Stimulated activated CD4-positive, alpha-beta T cell treated with anti-CD3 and anti-CD28 coated beads, Interleukin-15, amount 100 ng/mL, for 48 hours (primary cell): Measurements from ENCODE around the gene NVL.
"Not testable (repeated sequence)": the region's sequence is repeated elsewhere in the genome, so short reads cannot be mapped to it uniquely, and the experiment has no call there.

Experiments
- DNase-seq, 2 donors: peaks; one replicate each; pipeline ENCODE4 v3.0.0-alpha.2; 2020; ENCODE audit warnings: low read depth in 2 of 2

Gene NVL

GRCh38 chr1:224329842-224330753 is at the start of gene NVL:
Gene NVL, minus strand, starts transcription at chr1:224330172. Its CDS starts 45 bp downstream, at chr1:224330127.
- peak; percentile 69 to 73 for DNase-seq

DNA sequence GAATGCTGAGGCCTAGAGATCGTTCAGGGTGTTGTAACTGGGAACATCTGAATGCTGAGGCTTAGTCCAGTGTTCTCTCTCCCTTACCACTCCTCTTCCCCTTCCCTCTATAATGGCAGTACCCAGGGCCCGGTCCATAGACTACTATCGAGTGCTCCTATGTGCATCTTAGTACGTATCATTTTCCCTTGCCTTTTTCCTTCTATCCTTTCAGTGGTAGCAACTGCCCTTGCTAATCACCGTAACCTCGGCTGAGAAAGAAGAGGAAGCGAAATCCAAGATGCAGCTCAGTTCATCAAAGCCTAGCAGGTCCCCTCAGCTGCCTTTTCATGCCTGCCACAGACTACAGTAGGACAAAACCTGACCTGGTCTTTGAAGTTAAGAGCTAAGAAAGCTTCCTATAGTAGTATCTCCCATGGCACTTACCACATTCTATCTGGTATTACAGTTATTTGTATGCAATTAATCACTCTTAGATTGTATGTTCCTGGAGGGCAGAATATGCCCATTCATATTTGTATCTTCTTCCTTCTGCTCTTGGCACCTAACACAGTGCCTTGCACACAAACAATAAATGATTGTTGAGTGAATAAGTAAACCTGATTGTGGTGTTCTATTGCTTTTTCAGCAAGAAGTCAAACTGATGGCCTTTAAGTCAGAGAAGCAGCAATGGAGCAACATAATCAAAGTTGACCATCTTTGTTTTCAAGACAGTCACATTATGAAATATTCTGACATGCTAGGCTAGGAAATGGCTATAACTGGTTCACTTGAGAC is 49.1 kb upstream of the NVL start:
- no peak for DNase-seq

- peak in 1 of 2 donors; percentile 21 for DNase-seq
Measured at GRCh38 chr1:224377676-224378006, 47.7 kb upstream of the NVL start.

GRCh38 chr1:224375059-224375458 is 45.1 kb upstream of the NVL start:
- no peak for DNase-seq

- no peak for DNase-seq
Measured at GRCh38 chr1:224373008-224373590, 43.1 kb upstream of the NVL start.

DNA sequence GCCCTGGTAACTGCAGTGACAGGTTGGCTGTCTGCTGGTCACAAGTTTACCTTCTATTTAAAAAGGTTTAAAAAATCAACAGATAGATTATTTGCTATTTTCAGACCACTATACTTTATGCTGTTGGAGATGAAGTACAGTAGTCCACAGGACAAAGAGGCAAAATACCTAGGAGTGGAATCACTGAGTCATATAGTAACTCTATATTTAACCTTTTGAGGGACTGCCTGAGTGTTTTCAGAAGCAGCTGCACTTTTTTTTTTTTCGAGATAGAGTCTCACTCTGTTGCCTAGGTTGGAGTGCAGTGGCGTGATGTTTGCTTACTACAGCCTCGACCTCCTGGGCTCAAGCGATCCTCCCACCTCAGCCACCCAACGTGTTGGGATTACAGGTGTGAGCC is 38.4 kb upstream of the NVL start:
- DNase-seq = no peak

DNA sequence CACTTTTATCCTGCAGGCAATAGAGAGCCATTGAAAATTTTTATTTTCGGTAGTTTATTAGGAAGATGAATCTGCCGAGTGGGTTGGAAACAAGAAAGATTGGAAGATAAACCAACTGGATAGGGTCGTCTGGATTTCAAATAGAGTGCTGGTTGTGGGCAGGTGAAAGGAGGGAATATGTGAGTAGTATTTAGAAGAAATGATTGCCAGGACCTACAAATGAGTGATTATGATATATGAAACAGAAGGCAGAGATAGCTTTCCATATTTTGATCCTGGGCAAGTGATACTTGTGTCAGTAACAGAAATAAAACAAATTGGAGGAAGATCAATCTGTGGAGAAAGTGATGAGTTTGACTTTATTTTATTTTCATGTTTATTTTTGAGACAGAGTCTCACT is 29.2 kb upstream of the NVL start:
- no peak for DNase-seq

- no peak for DNase-seq
Measured at GRCh38 chr1:224358237-224358636, 28.3 kb upstream of the NVL start.

GRCh38 chr1:224357626-224358124 is 27.7 kb upstream of the NVL start:
- no peak for DNase-seq

DNA sequence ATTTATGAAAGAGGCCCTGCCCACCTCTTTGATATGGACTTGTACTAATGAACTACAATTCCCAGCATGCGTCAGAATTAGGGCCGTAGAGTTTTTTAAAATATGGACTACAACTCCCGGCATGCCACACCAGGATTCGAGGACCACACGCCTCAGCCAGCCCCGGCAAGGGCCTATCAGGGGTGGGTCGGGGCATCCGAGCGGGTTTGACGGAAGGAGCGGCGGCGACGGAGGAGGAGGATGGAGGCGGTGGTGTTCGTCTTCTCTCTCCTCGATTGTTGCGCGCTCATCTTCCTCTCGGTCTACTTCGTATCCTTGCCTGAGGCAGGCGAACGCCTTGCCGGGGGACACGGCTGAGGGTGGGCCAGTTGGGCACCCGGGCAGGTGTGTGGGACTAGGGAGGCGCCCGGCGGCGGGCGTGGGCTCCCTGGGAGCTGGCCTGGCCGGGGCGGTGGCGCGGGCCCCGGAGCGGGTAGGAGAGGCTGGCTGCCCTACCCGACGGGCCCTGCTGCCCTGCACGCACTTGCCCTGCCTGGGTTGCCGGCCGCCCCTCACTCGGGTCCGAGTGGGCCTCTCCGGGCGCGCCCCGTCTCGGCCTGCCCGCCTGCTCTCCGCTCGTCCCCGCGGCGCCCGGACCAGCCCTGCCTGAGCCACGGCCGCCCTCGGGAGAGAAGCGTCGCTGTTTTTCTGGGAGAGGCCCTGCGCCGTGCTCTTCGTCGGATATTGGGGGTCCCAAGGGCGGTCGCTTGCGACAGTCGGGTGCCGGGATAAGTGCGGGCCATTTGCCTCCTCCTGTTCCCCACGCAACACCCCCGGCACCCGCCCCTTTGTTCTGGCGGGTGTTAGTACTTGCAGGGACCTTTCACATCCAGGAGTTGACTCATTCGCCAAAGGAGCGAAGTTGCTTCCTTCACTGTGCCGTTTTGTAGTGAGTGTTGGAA is 27.0 kb upstream of the NVL start, which contains the start of gene CNIH4:
Gene CNIH4, plus strand, starts transcription at position 195 of the 941 bp plus-strand sequence. Its CDS starts 46 bp downstream, at position 241.
- DNase-seq = peak; percentile 87 to 89

- no peak for DNase-seq
Measured at GRCh38 chr1:224353975-224354925, 24.3 kb upstream of the NVL start.

GRCh38 chr1:224352436-224353085 is 22.6 kb upstream of the NVL start:
- not testable (repeated sequence) for DNase-seq

GRCh38 chr1:224349716-224350115 is 19.7 kb upstream of the NVL start:
- DNase-seq = not testable (repeated sequence)

GRCh38 chr1:224348137-224348536 is 18.2 kb upstream of the NVL start:
- DNase-seq = no peak

DNA sequence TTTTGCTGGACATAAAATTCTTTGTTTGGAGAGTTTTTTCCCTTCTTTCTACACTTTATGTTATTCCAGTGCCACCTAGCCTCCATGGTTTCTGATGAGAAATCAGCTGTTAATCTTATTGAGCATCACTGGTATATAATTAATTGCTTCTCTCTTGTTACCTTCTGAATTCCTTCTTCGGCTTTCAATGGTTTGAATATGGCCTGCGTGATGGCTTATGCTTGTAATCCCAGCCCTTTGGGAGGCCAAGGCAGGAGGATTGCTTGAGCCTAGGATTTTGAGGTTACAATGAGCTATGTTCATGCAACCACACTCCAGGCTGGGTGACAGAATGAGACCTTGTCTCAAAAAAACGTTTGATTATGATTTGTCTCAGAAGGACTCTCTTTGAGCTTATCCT is 13.7 kb upstream of the NVL start:
- DNase-seq = no peak

- peak in 1 of 2 donors; percentile 14 for DNase-seq
Measured at GRCh38 chr1:224340453-224341384, 10.7 kb upstream of the NVL start.

DNA sequence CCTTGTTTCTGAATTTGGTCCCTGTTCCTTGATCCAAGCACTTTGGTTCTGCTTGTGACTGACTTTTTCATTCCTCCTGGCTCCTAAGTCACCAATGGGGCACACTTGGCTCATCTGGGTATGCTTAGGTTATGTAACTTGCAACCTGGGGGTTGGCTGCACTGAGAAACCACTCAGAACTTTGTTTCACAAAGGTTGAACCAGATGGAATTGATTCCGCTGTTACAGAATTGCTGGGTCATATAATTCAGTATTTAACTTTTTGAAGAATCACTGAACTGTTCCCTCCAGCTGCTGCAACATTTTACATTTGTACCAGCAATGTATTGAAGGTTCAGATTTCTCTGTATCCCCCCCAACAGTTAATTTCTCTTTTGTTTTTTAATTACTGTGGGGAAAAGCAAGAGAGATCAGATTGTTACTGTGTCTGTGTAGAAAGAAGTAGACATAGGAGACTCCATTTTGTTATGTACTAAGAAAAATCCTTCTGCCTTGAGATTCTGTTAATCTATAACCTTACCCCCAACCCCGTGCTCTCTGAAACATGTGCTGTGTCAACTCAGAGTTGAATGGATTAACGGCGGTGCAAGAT is 9.6 kb upstream of the NVL start:
- DNase-seq = no peak
